ENCODE results near the gene NCOA3.

DNA sequence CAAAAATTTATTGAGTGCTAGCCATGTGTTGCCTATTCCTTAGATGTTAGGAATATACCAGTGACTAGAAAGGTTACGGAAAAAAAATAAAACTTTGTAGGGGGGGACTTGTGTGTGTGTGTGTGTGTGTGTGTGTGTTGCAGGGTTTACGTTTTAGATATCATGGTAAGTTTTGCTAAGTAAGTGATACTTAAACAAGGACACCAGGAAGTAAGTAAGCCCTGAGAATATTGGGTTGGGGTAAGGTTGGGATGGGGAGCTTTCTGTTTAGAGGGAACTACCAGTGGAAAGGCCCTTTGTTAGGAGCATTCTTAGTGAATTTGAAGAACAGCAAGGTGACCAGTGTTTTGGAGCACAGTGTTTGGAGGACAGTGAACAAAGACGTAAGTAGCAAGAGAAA, 30.3 kb downstream of the NCOA3 start:
- no peak for TF ChIP-seq EZH2phosphoT487 (IDR thresholded peaks at IDR 0.05; ENCODE audit: borderline replicate concordance, low read depth)
- TF ChIP-seq, protein P1, sequence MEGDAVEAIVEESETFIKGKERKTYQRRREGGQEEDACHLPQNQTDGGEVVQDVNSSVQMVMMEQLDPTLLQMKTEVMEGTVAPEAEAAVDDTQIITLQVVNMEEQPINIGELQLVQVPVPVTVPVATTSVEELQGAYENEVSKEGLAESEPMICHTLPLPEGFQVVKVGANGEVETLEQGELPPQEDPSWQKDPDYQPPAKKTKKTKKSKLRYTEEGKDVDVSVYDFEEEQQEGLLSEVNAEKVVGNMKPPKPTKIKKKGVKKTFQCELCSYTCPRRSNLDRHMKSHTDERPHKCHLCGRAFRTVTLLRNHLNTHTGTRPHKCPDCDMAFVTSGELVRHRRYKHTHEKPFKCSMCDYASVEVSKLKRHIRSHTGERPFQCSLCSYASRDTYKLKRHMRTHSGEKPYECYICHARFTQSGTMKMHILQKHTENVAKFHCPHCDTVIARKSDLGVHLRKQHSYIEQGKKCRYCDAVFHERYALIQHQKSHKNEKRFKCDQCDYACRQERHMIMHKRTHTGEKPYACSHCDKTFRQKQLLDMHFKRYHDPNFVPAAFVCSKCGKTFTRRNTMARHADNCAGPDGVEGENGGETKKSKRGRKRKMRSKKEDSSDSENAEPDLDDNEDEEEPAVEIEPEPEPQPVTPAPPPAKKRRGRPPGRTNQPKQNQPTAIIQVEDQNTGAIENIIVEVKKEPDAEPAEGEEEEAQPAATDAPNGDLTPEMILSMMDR (IDR thresholded peaks at IDR 0.05): no peak

All from SK-N-SH (cell line).